Caco-2 (cell line): Measurements from ENCODE around the gene ADARB1. TPM values are rescaled to one million over a fixed set of nuclear protein-coding genes. Genes with fewer than 3 reads are reported as not detected.

Experiments
- BruUV-seq: library from RNA; stranded (reverse); fragments of 400-500 nt; replicated peaks from 2 replicates; lab custom pipeline; 2021; lab: Mats Ljungman, UMichigan
- CTCF ChIA-PET: fragments of 300-600 bp; sonication (Branson Sonifier 250); formaldehyde crosslinking; loops from one replicate; lab custom pipeline; 2022; ENCODE audit warnings: antibody characterized with exemption; lab: Charles Lee
- POLR2A ChIA-PET: fragments of 300-600 bp; sonication (Branson Sonifier 250); formaldehyde crosslinking; loops from one replicate; lab custom pipeline; 2022; ENCODE audit warnings: antibody characterized with exemption; lab: Charles Lee
- DNase-seq, 2 experiments: peaks; one replicate each; pipeline versions ENCODE4 v3.0.0 to v3.0.0-alpha.2; 2020 to 2022
- H3K27me3 ChIP-seq: replicated peaks from 2 replicates; pipeline ENCODE4 v1.6.0; 2011; ENCODE audit warnings: low read length; ENCODE audit not compliant: control insufficient read depth, insufficient read depth
- H3K36me3 ChIP-seq: 2 replicates; pipeline ENCODE4 v1.5.1; 2011; ENCODE audit warnings: low read length; ENCODE audit not compliant: control insufficient read depth, insufficient read depth
- H3K4me1 ChIP-seq: fragments of 250-450 bp; sonication (Bioruptor Pico); 2 replicates; pipeline ENCODE4 v1.5.1; 2020; ENCODE audit warnings: mild to moderate bottlenecking
- H3K4me3 ChIP-seq: 2 replicates; pipeline ENCODE4 v1.5.1; 2011; ENCODE audit warnings: low read depth, mild to moderate bottlenecking, control low read depth, low read length
- H3K9me3 ChIP-seq: fragments of 250-450 bp; sonication (Bioruptor Pico); 2 replicates; pipeline ENCODE4 v1.5.1; 2020; ENCODE audit warnings: mild to moderate bottlenecking, moderate library complexity
- H3K27ac Mint-ChIP-seq: one replicate; pipeline ENCODE4 v1.8.0; 2022; ENCODE audit warnings: mixed read lengths; ENCODE audit not compliant: unreplicated experiment
- H3K27me3 Mint-ChIP-seq: one replicate; pipeline ENCODE4 v1.8.0; 2022; ENCODE audit warnings: mixed read lengths; ENCODE audit not compliant: insufficient read depth, unreplicated experiment
- H3K36me3 Mint-ChIP-seq: one replicate; pipeline ENCODE4 v1.8.0; 2022; ENCODE audit warnings: mild to moderate bottlenecking, mixed read lengths; ENCODE audit not compliant: insufficient read depth, unreplicated experiment
- H3K4me1 Mint-ChIP-seq: one replicate; pipeline ENCODE4 v1.8.0; 2022; ENCODE audit warnings: low read depth, mixed read lengths; ENCODE audit not compliant: unreplicated experiment
- H3K4me3 Mint-ChIP-seq: one replicate; pipeline ENCODE4 v1.8.0; 2022; ENCODE audit warnings: mild to moderate bottlenecking, moderate library complexity, mixed read lengths; ENCODE audit not compliant: unreplicated experiment
- H3K9me3 Mint-ChIP-seq: one replicate; pipeline ENCODE4 v1.8.0; 2022; ENCODE audit warnings: mixed read lengths; ENCODE audit not compliant: unreplicated experiment
- intact Hi-C: fragments of 100-400 bp; cut with micrococcal nuclease; formaldehyde crosslinking; loops from one replicate; pipeline ENCODE4 v1.10.0; 2022; ENCODE audit not compliant: unreplicated experiment
- total RNA-seq: library from RNA; stranded (reverse); gene quantifications from 2 replicates; pipeline ENCODE4 v1.2.3, GENCODE V29; 2022
- TF ChIP-seq, protein P1 (sequence below), 2 experiments: fragments of 200-600 bp in 1 of 2; IDR thresholded peaks; 1 replicate in 1 of 2; 2 replicates in 1 of 2; pipeline versions ENCODE4 v1.5.1 to v1.8.0; 2011 to 2022; ENCODE audit warnings: antibody characterized with exemption in 1 of 2, control low read depth in 1 of 2, inconsistent platforms in 1 of 2, low read depth in 1 of 2, low read length in 1 of 2, mild to moderate bottlenecking in 1 of 2, moderate library complexity in 1 of 2; ENCODE audit not compliant: insufficient read depth in 1 of 2, severe bottlenecking in 1 of 2, unreplicated experiment in 1 of 2

ADARB1 gene
- total RNA-seq, 1 experiment from 2014 or later = 25.4 TPM

DNA sequence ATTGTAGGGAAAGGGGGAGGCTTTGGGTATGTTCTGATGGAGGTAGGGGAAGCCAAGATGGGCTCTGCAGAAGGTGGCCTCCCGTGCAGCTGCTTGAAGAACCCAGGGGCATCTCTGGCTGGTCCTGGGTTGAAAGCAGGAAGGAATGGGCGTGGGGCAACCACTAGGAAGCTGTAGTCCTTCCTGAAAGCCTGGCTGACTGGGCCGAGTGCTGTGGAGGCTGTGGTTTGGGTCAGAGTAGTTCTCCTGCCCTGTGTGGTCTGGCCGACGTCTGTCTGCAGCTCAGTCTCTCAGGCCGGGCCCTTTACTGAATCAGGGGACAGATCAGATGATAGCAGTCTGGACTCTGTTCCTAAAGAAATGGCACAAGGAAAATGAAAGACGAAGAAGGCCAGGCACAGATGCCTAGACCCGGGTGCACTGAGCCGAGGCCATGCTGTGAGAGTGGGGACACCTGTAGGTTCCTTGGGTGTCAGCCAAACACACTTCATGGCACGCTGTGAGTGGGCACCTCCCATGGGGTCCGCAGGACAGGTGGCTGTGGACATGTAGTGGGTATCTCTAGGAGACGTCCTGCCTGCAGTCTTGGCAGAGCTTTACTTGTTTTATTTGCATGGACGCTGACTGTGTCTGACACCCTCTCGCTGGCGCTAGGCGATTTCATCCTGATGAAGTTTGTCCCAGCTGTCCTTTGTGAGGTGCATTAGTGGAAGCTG, 126.4 kb downstream of the ADARB1 start:
- no peak overlapping the region for H3K27ac Mint-ChIP-seq
- TF ChIP-seq, protein P1, sequence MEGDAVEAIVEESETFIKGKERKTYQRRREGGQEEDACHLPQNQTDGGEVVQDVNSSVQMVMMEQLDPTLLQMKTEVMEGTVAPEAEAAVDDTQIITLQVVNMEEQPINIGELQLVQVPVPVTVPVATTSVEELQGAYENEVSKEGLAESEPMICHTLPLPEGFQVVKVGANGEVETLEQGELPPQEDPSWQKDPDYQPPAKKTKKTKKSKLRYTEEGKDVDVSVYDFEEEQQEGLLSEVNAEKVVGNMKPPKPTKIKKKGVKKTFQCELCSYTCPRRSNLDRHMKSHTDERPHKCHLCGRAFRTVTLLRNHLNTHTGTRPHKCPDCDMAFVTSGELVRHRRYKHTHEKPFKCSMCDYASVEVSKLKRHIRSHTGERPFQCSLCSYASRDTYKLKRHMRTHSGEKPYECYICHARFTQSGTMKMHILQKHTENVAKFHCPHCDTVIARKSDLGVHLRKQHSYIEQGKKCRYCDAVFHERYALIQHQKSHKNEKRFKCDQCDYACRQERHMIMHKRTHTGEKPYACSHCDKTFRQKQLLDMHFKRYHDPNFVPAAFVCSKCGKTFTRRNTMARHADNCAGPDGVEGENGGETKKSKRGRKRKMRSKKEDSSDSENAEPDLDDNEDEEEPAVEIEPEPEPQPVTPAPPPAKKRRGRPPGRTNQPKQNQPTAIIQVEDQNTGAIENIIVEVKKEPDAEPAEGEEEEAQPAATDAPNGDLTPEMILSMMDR (IDR thresholded peaks at IDR 0.05; ENCODE audit: insufficient read depth in 1 of 2, low read depth in 1 of 2, low read length in 1 of 2, severe bottlenecking in 1 of 2, unreplicated experiment in 1 of 2) = no peak
- H3K27me3 Mint-ChIP-seq = no peaks in the 10 kb centered on the region

DNA sequence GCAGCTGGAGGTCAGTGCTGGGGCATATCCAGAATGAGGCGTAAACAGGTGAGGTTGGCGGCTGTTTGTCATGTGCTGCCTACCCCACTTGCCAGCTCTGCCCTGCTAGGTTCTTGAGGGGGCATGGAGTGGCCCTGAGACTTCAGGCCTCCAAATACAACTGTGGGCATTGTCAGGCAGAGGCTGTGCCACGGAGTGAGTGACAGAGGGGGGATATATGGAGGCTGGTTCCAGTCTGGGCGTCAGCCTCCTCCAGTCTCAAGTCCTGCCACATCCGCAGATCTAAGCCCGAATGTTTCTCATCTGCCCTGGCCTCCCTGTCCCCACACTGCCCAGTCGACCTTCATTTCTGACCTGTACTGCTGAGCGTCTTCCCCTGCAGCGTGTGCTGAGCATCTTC, 128.0 kb downstream of the ADARB1 start:
- H3K27me3 Mint-ChIP-seq = no peaks in the 10 kb centered on the region
- Histone ChIP-seq H3K9me3 (no peaks in the 10 kb centered on the region), H3K36me3 (no peaks in the 10 kb centered on the region), H3K4me1 (no peaks in the 10 kb centered on the region), H3K27me3 (no peaks in the 10 kb centered on the region), H3K4me3 (no peak overlapping the region)
- POLR2A ChIA-PET = no interaction called here
- H3K36me3 Mint-ChIP-seq = peaks cover 7% of the 10 kb centered on the region
- no peak for DNase-seq
- H3K4me1 Mint-ChIP-seq = no peaks in the 10 kb centered on the region
- H3K27ac Mint-ChIP-seq = no peak overlapping the region
- CTCF ChIA-PET = no interaction called here
- TF ChIP-seq, protein P1 (IDR thresholded peaks at IDR 0.05; ENCODE audit: insufficient read depth in 1 of 2, low read depth in 1 of 2, low read length in 1 of 2, severe bottlenecking in 1 of 2, unreplicated experiment in 1 of 2) = no peak
- H3K4me3 Mint-ChIP-seq = no peak overlapping the region
- H3K9me3 Mint-ChIP-seq = no peaks in the 10 kb centered on the region
- no TSS peak for BruUV-seq
- intact Hi-C loops = no loop called here

More for the DNA sequence above, 126.4 kb downstream of the ADARB1 start:
- H3K4me1 Mint-ChIP-seq = no peaks in the 10 kb centered on the region
- POLR2A ChIA-PET = no interaction called here
- H3K36me3 Mint-ChIP-seq = peaks cover 7% of the 10 kb centered on the region
- no TSS peak for BruUV-seq
- no peaks in the 10 kb centered on the region for H3K4me1 ChIP-seq
- H3K4me3 ChIP-seq = no peak overlapping the region
- H3K9me3 Mint-ChIP-seq = no peaks in the 10 kb centered on the region
- intact Hi-C loops = no loop called here
- no peak overlapping the region for H3K4me3 Mint-ChIP-seq
- no peaks in the 10 kb centered on the region for H3K36me3 ChIP-seq
- DNase-seq = no peak
- CTCF ChIA-PET = no interaction called here
- H3K27me3 ChIP-seq = no peaks in the 10 kb centered on the region
- H3K9me3 ChIP-seq = no peaks in the 10 kb centered on the region

DNA sequence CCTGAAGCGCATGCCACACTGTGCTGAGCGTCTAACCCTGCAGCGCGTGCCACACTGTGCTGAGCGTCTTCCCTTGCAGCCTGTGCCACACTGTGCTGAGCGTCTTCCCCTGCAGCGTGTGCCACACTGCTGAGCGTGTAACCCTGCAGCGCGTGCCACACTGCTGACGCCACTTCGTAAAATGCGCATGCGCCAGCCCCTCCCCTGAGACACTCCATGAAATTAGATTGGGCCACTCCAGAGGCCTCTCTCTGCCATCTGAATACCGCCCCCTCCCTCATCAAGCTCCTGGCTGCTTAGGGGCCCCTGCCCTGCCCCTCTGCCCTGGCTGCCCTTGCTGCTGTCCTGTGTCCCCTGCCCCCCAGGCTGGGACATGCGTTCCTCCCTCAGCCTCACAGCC, 128.5 kb downstream of the ADARB1 start:
- ChIA-PET CTCF (no interaction called here), POLR2A (no interaction called here)
- intact Hi-C loops = no loop called here
- Histone ChIP-seq H3K27me3 (no peaks in the 10 kb centered on the region), H3K36me3 (no peaks in the 10 kb centered on the region), H3K4me1 (no peaks in the 10 kb centered on the region), H3K9me3 (no peaks in the 10 kb centered on the region), H3K4me3 (no peak overlapping the region)
- Mint-ChIP-seq H3K27me3 (no peaks in the 10 kb centered on the region), H3K27ac (no peak overlapping the region), H3K4me1 (no peaks in the 10 kb centered on the region), H3K36me3 (peaks cover 7% of the 10 kb centered on the region), H3K4me3 (no peak overlapping the region), H3K9me3 (no peaks in the 10 kb centered on the region)
- BruUV-seq = no TSS peak
- DNase-seq = no peak
- TF ChIP-seq, protein P1 (IDR thresholded peaks at IDR 0.05; ENCODE audit: insufficient read depth in 1 of 2, low read depth in 1 of 2, low read length in 1 of 2, severe bottlenecking in 1 of 2, unreplicated experiment in 1 of 2) = no peak
